ENCODE data around the gene ATAD1.
"Not testable (repeated sequence)": the region's sequence is repeated elsewhere in the genome, so short reads cannot be mapped to it uniquely, and the experiment has no call there.

Gene ATAD1

GRCh38 chr10:87750817-87751216, 67.2 kb downstream of the ATAD1 start:
- no peak for DNase-seq

DNA sequence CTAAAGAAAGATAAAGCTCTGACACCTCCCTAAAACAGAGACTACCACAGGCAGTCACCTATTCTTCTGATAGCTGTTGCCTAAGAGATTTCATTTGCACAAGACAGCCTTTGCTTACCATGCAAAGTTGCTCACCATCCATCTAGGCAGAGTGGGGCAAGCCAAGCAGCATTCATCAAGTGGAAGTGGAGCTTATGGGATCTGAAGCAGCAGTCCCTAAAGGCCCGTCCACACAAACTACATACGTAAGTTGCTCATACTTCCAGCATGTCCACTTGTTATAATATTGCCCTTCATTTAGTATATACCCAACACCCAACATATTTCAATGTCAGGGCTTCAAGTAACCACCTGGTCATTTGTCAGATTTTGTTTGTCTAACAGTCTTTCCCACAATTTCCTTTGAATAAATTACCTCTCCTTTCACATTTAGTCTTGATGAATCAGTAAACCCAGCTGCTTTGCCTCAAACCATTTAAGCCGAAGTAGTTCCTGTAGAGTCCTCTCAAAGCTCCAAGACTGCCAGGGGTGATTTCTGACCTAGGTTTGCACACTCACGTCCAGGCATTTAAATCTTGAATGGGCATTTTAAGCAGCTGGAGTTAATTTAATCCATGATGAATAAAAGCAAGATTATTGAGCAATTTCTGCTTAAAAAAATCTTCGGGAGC, 67.9 kb downstream of the ATAD1 start:
- no peak for DNase-seq

GRCh38 chr10:87748244-87748643, 69.8 kb downstream of the ATAD1 start:
- not testable (repeated sequence) for DNase-seq

DNA sequence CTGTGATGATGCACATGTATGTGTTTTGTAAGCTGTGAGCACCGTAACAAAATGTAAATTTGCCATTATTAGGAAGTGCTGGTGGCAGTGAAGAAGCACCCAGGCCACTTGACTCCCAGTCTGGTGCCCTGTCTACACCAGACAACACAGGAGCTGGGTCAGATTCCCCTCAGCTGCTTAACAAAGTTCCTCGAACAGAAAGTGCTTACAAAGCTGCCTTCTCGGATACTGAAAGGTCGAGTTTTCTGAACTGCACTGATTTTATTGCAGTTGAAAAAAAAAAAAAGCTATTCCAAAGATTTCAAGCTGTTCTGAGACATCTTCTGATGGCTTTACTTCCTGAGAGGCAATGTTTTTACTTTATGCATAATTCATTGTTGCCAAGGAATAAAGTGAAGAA, 71.1 kb downstream of the ATAD1 start:
- DNase-seq: no peak

DNA sequence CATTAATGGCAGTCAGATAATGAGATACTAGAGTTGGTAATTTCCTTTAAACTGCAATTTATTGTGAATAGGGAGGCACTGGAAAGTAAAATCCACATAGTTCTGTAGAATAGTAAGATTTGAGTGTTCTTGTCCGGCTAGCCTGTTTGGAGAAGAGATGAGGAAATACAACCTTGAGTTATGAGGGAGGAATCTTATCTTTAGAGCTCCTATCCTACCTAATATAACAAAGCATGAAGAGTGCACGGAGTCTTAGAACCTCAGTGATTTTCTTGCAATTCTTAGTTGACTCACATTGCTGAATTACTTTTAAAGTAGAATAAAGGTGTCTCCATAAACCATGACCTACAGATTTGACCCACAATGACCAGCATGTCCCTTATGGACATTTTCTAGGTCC, 73.4 kb downstream of the ATAD1 start:
- DNase-seq: no peak

DNA sequence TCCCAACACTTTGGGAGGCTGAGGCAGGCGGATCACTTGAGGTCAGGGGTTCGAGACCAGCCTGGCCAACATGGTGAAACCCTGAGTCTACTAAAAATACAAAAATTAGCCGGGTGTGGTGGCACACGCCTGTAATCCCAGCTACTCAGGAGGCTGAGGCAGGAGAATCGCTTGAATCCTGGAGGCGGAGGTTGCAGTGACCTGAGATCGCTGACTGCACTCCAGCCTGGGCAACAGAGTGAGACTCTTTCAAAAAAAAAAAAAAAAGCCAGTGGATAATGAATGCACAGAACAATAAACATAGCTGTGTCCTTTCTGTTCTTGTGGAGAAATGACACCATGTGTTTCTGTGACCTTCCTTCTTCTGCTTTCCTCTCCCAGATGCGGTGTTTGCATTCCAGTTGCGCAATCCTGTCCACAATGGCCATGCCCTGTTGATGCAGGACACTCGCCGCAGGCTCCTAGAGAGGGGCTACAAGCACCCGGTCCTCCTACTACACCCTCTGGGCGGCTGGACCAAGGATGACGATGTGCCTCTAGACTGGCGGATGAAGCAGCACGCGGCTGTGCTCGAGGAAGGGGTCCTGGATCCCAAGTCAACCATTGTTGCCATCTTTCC, 74.9 kb downstream of the ATAD1 start:
- not testable (repeated sequence) for DNase-seq

- DNase-seq: no peak
Measured at GRCh38 chr10:87740254-87740655, 77.8 kb downstream of the ATAD1 start.

DNA sequence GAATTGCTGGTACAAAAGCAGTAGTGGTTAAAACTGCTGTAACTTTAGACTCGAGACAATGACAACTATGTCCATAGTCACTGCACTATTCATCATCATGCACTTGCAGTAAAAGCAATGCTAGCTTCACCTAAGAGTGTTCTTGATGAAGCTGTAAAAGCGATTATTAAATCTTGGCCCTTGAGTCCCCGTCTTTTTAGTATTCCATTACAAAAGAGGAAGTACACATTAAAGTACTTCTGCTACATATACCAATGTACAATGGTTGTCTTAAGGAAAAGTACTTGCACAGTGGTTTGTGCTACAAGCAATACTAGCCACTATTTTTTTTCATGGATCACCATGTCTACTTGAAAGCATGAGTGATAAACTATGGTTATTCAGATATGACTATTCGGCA, 78.3 kb downstream of the ATAD1 start:
- DNase-seq: no peak

DNA sequence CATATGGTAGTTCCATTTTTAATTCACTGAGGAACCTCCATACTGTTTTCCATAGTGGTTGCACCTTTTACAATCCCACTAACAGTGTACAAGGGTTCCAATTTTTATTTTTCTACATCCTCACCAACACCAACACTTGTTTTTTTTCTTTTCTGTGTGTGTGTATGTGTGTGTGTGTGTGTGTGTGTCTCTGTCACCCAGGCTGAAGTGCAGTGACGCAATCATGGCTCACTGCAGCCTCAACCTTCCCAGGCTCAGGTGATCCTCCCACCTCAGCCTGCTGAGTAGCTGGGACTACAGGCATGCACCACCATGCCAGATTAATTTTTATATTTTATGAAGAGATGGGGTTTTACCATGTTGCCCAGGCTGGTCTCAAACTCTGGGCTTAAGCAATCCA, 79.8 kb downstream of the ATAD1 start:
- not testable (repeated sequence) for DNase-seq

DNA sequence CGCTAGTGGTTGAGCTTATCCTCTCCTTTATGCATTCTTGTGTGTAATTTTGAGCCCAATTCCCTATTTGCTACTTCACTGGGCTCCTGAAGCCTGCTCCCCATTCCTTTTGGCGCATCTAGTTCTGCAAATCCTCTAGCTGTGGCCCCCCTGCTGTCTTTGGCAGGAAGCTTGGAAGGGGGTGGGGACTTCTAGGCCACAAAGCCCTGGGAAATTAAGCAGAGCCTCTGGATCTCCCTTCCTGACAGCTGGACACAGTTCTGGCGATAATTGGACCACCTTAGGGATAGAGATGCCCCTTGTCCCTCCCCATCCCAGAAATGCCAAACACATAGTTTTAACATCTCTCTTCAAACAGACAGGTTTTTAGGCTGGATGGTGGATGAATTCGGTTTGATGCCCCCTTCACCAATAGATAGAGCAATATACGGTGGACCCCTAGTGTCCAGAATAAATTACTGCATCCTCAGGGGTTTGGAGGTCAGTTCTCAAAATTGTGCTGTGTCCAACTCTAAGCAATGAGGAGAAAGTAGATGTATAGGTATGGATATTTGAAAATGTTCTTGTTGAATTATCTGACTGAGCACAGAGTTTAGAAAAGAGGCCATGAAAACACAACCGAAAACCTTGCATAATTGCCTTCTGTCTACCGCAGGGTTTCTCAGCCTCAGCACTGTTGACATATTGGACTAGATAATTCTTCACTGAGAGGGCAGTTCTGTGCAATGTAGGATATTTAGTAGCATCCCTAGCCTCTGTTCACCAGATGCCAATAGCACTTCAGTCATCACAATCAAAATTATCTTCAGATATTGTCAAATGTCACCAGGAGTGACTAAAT, 82.8 kb downstream of the ATAD1 start:
- no peak for DNase-seq

DNA sequence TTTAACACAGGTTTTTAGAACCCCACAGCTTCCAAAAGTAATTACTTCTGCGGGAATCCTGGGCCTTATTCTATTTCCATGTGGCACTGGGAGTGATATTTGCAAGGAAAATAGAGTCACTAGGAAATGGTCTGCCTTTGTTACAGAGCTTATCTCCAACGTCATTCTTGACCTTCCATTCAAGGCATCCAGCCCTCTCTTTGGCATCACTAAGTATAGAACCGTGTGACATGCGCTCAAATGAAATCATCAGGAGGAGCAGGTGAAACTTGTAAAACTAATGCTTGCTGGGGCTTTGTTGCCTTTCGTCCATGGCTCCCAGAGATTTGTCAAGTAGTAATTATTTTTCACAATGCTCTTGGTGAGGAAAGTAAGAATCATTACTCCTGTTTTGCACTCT, 84.9 kb downstream of the ATAD1 start:
- DNase-seq: no peak

- no peak for DNase-seq
Measured at GRCh38 chr10:87729940-87730339, 88.1 kb downstream of the ATAD1 start.

- no peak for DNase-seq
Measured at GRCh38 chr10:87724789-87725188, 93.2 kb downstream of the ATAD1 start.

GRCh38 chr10:87723500-87723899, 94.5 kb downstream of the ATAD1 start:
- DNase-seq: no peak

DNA sequence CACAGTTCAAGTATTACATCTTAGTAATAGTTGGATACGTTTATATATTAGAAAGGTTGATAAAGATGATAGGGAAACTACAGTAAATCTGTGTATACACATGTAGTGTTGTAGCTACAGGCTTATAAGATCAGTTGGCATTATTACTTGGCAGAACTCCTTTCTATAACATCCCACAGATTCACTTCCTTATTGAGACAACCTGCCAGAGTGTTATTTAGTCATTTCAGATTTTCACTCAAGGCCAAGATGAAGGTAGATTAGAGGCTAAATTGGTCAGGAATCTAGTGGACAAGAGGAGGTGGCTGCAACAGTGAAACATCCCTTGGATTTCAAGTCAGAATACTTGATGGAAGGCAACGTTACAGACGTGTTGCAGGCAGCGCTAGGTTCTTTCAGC, 95.3 kb downstream of the ATAD1 start:
- DNase-seq: no peak

GRCh38 chr10:87721781-87722180, 96.2 kb downstream of the ATAD1 start:
- no peak for DNase-seq

GRCh38 chr10:87720665-87721064, 97.4 kb downstream of the ATAD1 start:
- no peak for DNase-seq

GRCh38 chr10:87716348-87716670, 101.7 kb downstream of the ATAD1 start:
- no peak for DNase-seq

DNA sequence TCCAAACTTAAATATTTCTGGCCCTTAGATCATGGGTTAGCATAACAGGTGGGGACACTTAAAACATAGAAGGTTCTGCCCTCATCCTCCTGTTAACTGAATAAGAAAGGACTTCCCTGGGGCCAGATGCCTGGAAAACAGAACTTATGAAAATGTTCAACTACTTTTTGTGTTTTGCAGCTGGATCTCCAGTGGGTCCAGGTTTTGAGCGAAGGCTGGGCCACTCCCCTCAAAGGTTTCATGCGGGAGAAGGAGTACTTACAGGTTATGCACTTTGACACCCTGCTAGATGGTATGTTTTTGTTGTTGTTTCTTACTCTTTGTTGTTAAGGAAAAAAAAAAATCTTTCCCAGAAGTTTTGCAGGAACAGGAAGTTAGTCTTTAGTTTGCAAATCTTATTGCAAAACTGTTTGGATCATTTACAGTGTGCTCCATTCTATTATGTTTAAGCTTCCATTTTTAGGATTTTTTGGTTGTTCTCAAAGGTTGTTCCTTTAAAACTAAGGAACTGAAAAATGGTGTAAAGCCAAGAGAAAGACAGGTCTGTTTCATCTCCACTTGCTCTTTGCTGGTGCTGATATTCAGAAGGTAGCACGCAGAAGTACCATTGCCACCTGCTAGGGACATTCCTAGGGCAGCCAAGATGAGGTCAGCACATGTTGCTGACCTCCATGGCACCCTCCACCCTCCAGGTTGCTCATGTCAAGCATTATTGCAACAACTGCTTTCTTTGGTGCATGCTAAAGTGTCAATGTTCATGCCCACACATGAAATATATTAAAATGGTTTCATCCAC, 102.3 kb downstream of the ATAD1 start:
- DNase-seq: no peak

GRCh38 chr10:87713707-87714106, 104.3 kb downstream of the ATAD1 start:
- no peak for DNase-seq

DNA sequence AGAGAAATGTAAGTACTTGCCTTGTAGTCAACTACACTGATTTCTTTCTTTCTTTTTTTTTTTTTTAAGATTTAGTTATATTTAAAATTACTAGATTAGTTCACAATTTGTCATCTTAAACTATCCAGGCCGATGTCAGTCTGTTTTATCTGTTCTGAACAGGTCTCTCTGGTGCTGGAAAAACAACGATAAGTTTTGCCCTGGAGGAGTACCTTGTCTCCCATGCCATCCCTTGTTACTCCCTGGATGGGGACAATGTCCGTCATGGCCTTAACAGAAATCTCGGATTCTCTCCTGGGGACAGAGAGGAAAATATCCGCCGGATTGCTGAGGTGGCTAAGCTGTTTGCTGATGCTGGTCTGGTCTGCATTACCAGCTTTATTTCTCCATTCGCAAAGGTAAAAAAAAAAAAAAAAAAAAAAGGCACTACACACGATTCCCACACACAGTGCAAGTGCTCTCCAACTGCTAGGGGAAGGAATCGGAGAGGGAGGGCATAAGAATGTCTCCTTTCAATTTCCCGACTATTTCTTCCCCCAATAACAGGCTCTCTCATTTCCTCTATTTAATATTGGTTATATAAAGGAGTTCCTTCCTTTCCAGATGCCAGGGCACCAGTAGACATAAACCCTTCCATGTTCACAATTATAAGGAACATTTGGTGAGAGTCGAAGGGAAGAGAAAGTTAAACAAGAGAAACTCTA, 105.0 kb downstream of the ATAD1 start:
- no peak for DNase-seq

DNA sequence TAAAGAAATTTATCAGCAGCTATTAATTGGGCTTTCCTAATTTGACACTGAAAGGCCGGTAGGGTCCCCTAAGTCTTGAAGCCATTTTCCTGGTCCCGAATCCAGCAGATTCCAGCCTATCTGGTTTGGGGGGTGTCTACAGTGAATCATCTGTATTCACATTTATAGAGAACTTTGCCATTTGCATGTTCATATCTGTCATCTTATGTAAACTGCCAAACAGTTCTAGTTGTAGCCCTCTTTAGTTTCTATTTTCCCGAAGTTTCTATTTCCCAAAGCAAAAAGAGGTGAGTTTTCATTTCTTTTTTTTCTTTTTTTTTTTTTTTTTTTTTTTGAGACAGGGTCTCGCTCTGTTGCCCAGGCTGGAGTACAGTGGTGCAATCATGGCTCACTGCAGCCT, 110.8 kb downstream of the ATAD1 start:
- no peak for DNase-seq

DNA sequence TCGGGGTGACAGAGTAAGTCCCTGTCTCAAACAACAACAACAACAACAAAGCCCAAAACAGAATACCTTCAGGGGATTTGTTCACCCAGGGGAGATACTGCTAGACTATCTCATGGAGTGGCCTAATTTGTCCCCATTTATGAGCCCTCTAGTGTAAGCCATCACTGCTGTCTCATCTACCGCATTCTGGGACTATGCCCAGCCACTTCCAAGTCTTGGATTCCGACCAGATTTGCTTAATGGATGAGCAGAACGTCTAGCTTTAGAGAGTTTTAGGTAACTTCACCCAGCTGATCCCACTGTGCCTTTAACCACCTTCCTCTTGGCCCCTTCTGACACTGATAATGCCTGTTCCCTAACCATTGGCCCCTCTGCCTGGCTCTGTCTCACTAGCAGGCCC, 111.3 kb downstream of the ATAD1 start:
- no peak for DNase-seq
